ENCODE measurements around the gene SAYSD1. TPM values are rescaled to one million over a fixed set of nuclear protein-coding genes. Genes with fewer than 3 reads are reported as not detected.

Gene SAYSD1
- total RNA-seq, 1 experiment from 2014 or later, result 9.4 TPM

GRCh38 chr6:39061182-39061581 lies 53.8 kb downstream of the SAYSD1 start:
- no CpG with 5 or more reads among the region's 6 CpGs for WGBS (ENCODE audit: extremely low coverage, insufficient read length, low lambda C conversion rate)

More at GRCh38 chr6:39061182-39061581, 53.8 kb downstream of the SAYSD1 start:
- Histone ChIP-seq H2BK5ac (ENCODE audit: insufficient read length, low read length) (no peak overlapping the region), H3K79me1 (ENCODE audit: insufficient read depth, low read depth, low read length, poor library complexity, severe bottlenecking) (no peaks in the 10 kb centered on the region), H3K27me3 (ENCODE audit: insufficient read depth, low read length) (no peaks in the 10 kb centered on the region), H3K23ac (ENCODE audit: insufficient read length, low read depth, low read length) (no peak overlapping the region), H3K4ac (ENCODE audit: low read depth, low read length) (no peak overlapping the region), H2BK12ac (ENCODE audit: insufficient read length, low read depth, low read length) (no peak overlapping the region), H2BK15ac (ENCODE audit: low read depth, low read length) (no peak overlapping the region), H3K14ac (ENCODE audit: insufficient read depth, low read length) (no peak overlapping the region), H4K91ac (ENCODE audit: insufficient read length, low read depth, low read length) (no peak overlapping the region), H3K27ac (ENCODE audit: insufficient read length, low read depth, low read length) (no peak overlapping the region), H3K4me2 (ENCODE audit: insufficient read depth, insufficient read length, low read length) (no peak overlapping the region), H3K79me2 (ENCODE audit: insufficient read depth, low read length) (no peaks in the 10 kb centered on the region), H3K9ac (ENCODE audit: extremely low read depth, insufficient read length, low read length) (no peak overlapping the region), H4K8ac (replicated peaks; ENCODE audit: insufficient read length, low read depth, low read length) (no peak overlapping the region), H2AFZ (ENCODE audit: low read length) (no peak overlapping the region), H3K56ac (ENCODE audit: insufficient read length, low read depth, low read length) (no peak overlapping the region), H2BK20ac (ENCODE audit: low read depth, low read length, poor library complexity, severe bottlenecking) (no peak overlapping the region), H4K5ac (ENCODE audit: insufficient read length, low read depth, low read length) (no peak overlapping the region), H3K4me1 (ENCODE audit: insufficient read depth, low read length) (no peaks in the 10 kb centered on the region), H3K9me3 (ENCODE audit: control insufficient read depth, low read depth, low read length) (no peaks in the 10 kb centered on the region), H3K18ac (ENCODE audit: insufficient read length, low read depth, low read length) (no peak overlapping the region), H3T11ph (ENCODE audit: low read length) (no peak overlapping the region), H2BK120ac (ENCODE audit: low read depth, low read length, poor library complexity, severe bottlenecking) (no peak overlapping the region), H2AK5ac (ENCODE audit: insufficient read length, low read length) (no peak overlapping the region), H4K20me1 (ENCODE audit: control insufficient read depth, insufficient read depth, insufficient read length) (peaks cover 3% of the 10 kb centered on the region), H3K23me2 (ENCODE audit: insufficient read length, low read depth, low read length, poor library complexity, severe bottlenecking) (no peaks in the 10 kb centered on the region)
- Mint-ChIP-seq H3K4me3 (no peak overlapping the region), H3K36me3 (ENCODE audit: insufficient read depth in 1 of 3, low read depth in 3 of 3) (peaks cover 0 to 7% (median 3%) of the 10 kb centered on the region in 3 experiments; a peak in 4 of 7 replicates), H3K27me3 (ENCODE audit: low read depth) (peaks cover 18% of the 10 kb centered on the region), H3K9me3 (no peaks in the 10 kb centered on the region), H3K4me1 (peaks cover 2 to 6% of the 10 kb centered on the region in 2 experiments; a peak in 1 of 4 replicates), H3K27ac (peak overlapping the region in 1 of 3 experiments; percentile 62; a peak in 1 of 7 replicates)
- DNase-seq, result no peak
- no peak for TF ChIP-seq CTCF (conservative IDR thresholded peaks at IDR 0.05)

Measured in H9 (cell line).